Measurements from ENCODE around the gene GALNT17. TPM values are rescaled to one million over a fixed set of nuclear protein-coding genes. Genes with fewer than 3 reads are reported as not detected.

GALNT17 gene
- total RNA-seq, 1 donor from 2014 or later, result 3.9 TPM

GRCh38 chr7:71338866-71339265 lies 206.9 kb downstream of the GALNT17 start:
- no peak for DNase-seq (ENCODE audit: low spot score, unreplicated experiment)
- Mint-ChIP-seq H3K27me3 (no peaks in the 10 kb centered on the region), H3K4me3 (ENCODE audit: low read depth) (no peak overlapping the region), H3K27ac (no peak overlapping the region), H3K36me3 (ENCODE audit: insufficient read depth) (peaks cover 1% of the 10 kb centered on the region), H3K4me1 (ENCODE audit: low read depth) (no peaks in the 10 kb centered on the region), H3K9me3 (ENCODE audit: low read depth) (peaks cover 4% of the 10 kb centered on the region)
- TF ChIP-seq CTCF (IDR thresholded peaks at IDR 0.05; ENCODE audit: unreplicated experiment), result no peak

- DNase-seq (ENCODE audit: low spot score, unreplicated experiment), result no peak
- no peaks in the 10 kb centered on the region for H3K27me3 Mint-ChIP-seq
- H3K4me1 Mint-ChIP-seq (ENCODE audit: low read depth), result no peaks in the 10 kb centered on the region
- H3K27ac Mint-ChIP-seq, result no peak overlapping the region
- peaks cover 3% of the 10 kb centered on the region for H3K36me3 Mint-ChIP-seq (ENCODE audit: insufficient read depth)
- no peak for TF ChIP-seq CTCF (IDR thresholded peaks at IDR 0.05; ENCODE audit: unreplicated experiment)
- no peak overlapping the region for H3K4me3 Mint-ChIP-seq (ENCODE audit: low read depth)
- H3K9me3 Mint-ChIP-seq (ENCODE audit: low read depth), result peaks cover 12% of the 10 kb centered on the region
Measured at GRCh38 chr7:71339924-71340323, 208.0 kb downstream of the GALNT17 start.

- H3K4me1 Mint-ChIP-seq (ENCODE audit: low read depth), result no peaks in the 10 kb centered on the region
- no peak overlapping the region for H3K27ac Mint-ChIP-seq
- no peaks in the 10 kb centered on the region for H3K27me3 Mint-ChIP-seq
- DNase-seq (ENCODE audit: low spot score, unreplicated experiment), result no peak
- H3K4me3 Mint-ChIP-seq (ENCODE audit: low read depth), result no peak overlapping the region
- H3K9me3 Mint-ChIP-seq (ENCODE audit: low read depth), result peaks cover 9% of the 10 kb centered on the region
- peaks cover 3% of the 10 kb centered on the region for H3K36me3 Mint-ChIP-seq (ENCODE audit: insufficient read depth)
- TF ChIP-seq CTCF (IDR thresholded peaks at IDR 0.05; ENCODE audit: unreplicated experiment), result no peak
Measured at GRCh38 chr7:71342202-71342601, 210.3 kb downstream of the GALNT17 start.

GRCh38 chr7:71343039-71343438 lies 211.1 kb downstream of the GALNT17 start:
- peaks cover 3% of the 10 kb centered on the region for H3K36me3 Mint-ChIP-seq (ENCODE audit: insufficient read depth)
- peaks cover 9% of the 10 kb centered on the region for H3K9me3 Mint-ChIP-seq (ENCODE audit: low read depth)
- H3K27me3 Mint-ChIP-seq, result no peaks in the 10 kb centered on the region
- DNase-seq (ENCODE audit: low spot score, unreplicated experiment), result no peak
- no peaks in the 10 kb centered on the region for H3K4me1 Mint-ChIP-seq (ENCODE audit: low read depth)
- TF ChIP-seq CTCF (IDR thresholded peaks at IDR 0.05; ENCODE audit: unreplicated experiment), result no peak
- H3K4me3 Mint-ChIP-seq (ENCODE audit: low read depth), result no peak overlapping the region
- no peak overlapping the region for H3K27ac Mint-ChIP-seq

GRCh38 chr7:71343892-71344291 lies 211.9 kb downstream of the GALNT17 start:
- TF ChIP-seq CTCF (IDR thresholded peaks at IDR 0.05; ENCODE audit: unreplicated experiment), result no peak
- Mint-ChIP-seq H3K4me1 (ENCODE audit: low read depth) (peaks cover 7% of the 10 kb centered on the region), H3K27me3 (no peaks in the 10 kb centered on the region), H3K4me3 (ENCODE audit: low read depth) (no peak overlapping the region), H3K36me3 (ENCODE audit: insufficient read depth) (peaks cover 3% of the 10 kb centered on the region), H3K27ac (no peak overlapping the region), H3K9me3 (ENCODE audit: low read depth) (peaks cover 9% of the 10 kb centered on the region)
- DNase-seq (ENCODE audit: low spot score, unreplicated experiment), result no peak

All from progenitor cell of endocrine pancreas (in vitro differentiated cells).